H1 (cell line): ENCODE data around the gene ZNF212. TPM values are rescaled to one million over a fixed set of nuclear protein-coding genes. Genes with fewer than 3 reads are reported as not detected.

Experiments
- ATF2 ChIP-seq: IDR thresholded peaks from 2 replicates; pipeline ENCODE4 v1.6.1; 2012; ENCODE audit warnings: low read length, inconsistent platforms
- ATF3 ChIP-seq: IDR thresholded peaks from 2 replicates; pipeline ENCODE4 v1.6.1; 2011; ENCODE audit warnings: low read depth, mild to moderate bottlenecking, low read length; ENCODE audit not compliant: insufficient read depth
- BACH1 ChIP-seq: IDR thresholded peaks from 2 replicates; pipeline ENCODE4 v1.6.1; 2012; ENCODE audit warnings: low read length, improper control_type of control experiment
- CHD7 ChIP-seq: fragments of 300-600 bp; sonication (generic); IDR thresholded peaks from 2 replicates; pipeline ENCODE4 v1.7.1; 2012; ENCODE audit warnings: low read length, moderate library complexity, mild to moderate bottlenecking, inconsistent platforms; ENCODE audit not compliant: insufficient replicate concordance
- KDM5A ChIP-seq: fragments of 200-600 bp; IDR thresholded peaks from 2 replicates; pipeline ENCODE4 v1.7.1; 2012; ENCODE audit warnings: mild to moderate bottlenecking, low read length, inconsistent platforms, mixed read lengths
- NANOG ChIP-seq: IDR thresholded peaks from 2 replicates; pipeline ENCODE4 v1.6.1; 2011; ENCODE audit warnings: low read length, low read depth, mild to moderate bottlenecking, inconsistent platforms; ENCODE audit not compliant: insufficient read depth, poor library complexity, severe bottlenecking
- SUZ12 ChIP-seq: fragments of 200-600 bp; sonication (generic); IDR thresholded peaks from 2 replicates; pipeline ENCODE4 v1.6.1; 2012; ENCODE audit warnings: mild to moderate bottlenecking, inconsistent platforms, low read length, moderate library complexity, mixed read lengths
- USF2 ChIP-seq: IDR thresholded peaks from 2 replicates; pipeline ENCODE4 v1.6.1; 2011; ENCODE audit warnings: low read length, improper control_type of control experiment
- polyA plus RNA-seq, 7 experiments: library from polyadenylated mRNA; depleted of rRNA in 3 of 7; stranded (reverse) in 5 of 7; unstranded in 2 of 7; fragments of >200 nt in 5 of 7; fragments of 200-250 nt in 2 of 7; gene quantifications; 1 replicate in 5 of 7; 2 replicates in 1 of 7; 4 replicates in 1 of 7; pipeline versions ENCODE4 v1.2.1 to v1.2.3, GENCODE V29; 2011 to 2013; ENCODE audit warnings: missing spikeins in 2 of 7, mixed read lengths in 2 of 7
- total RNA-seq: library from RNA; stranded (reverse); fragmentation: NEBNext Ultra II Directional; extraction: Animal tissue kit (Norgen Biotek cat#: 25700); gene quantifications from 2 replicates; pipeline ENCODE4 v1.2.1, GENCODE V29; 2021

Gene ZNF212
- total and polyA plus RNA-seq, 2 of the 8 experiments (the other 6 are each of a cell fraction or from before 2014, with no cell fraction given) = 6.7 to 19.3 TPM

GRCh38 chr7:149191851-149192250 is 47.6 kb upstream of the ZNF212 start (continued):
- TF ChIP-seq CHD7 = no peak
- TF ChIP-seq BACH1 = no peak
- no peak for TF ChIP-seq ATF2
- no peak for TF ChIP-seq NANOG
- no peak for TF ChIP-seq USF2
- TF ChIP-seq ATF3 = no peak
- TF ChIP-seq KDM5A = no peak
- no peak for TF ChIP-seq SUZ12
